ENCODE data around the gene CFAP100.

CFAP100 gene

GRCh38 chr3:126472277-126473006, 77.7 kb downstream of the CFAP100 start:
- TF ChIP-seq TAF1 (IDR thresholded peaks at IDR 0.05; ENCODE audit: borderline replicate concordance, insufficient read depth, low read length) (no peak), SIN3A (IDR thresholded peaks at IDR 0.05; ENCODE audit: borderline replicate concordance, insufficient read depth, low read length) (peak; percentile 74; the same call in 1 of the 2 replicates), POLR2AphosphoS5 (IDR thresholded peaks at IDR 0.05; ENCODE audit: low read depth, low read length) (no peak), FOXP2 (optimal IDR thresholded peaks at IDR 0.05; ENCODE audit: borderline replicate concordance, extremely low read depth, extremely low read length, insufficient read depth) (no peak)
- TF ChIP-seq, protein P1, sequence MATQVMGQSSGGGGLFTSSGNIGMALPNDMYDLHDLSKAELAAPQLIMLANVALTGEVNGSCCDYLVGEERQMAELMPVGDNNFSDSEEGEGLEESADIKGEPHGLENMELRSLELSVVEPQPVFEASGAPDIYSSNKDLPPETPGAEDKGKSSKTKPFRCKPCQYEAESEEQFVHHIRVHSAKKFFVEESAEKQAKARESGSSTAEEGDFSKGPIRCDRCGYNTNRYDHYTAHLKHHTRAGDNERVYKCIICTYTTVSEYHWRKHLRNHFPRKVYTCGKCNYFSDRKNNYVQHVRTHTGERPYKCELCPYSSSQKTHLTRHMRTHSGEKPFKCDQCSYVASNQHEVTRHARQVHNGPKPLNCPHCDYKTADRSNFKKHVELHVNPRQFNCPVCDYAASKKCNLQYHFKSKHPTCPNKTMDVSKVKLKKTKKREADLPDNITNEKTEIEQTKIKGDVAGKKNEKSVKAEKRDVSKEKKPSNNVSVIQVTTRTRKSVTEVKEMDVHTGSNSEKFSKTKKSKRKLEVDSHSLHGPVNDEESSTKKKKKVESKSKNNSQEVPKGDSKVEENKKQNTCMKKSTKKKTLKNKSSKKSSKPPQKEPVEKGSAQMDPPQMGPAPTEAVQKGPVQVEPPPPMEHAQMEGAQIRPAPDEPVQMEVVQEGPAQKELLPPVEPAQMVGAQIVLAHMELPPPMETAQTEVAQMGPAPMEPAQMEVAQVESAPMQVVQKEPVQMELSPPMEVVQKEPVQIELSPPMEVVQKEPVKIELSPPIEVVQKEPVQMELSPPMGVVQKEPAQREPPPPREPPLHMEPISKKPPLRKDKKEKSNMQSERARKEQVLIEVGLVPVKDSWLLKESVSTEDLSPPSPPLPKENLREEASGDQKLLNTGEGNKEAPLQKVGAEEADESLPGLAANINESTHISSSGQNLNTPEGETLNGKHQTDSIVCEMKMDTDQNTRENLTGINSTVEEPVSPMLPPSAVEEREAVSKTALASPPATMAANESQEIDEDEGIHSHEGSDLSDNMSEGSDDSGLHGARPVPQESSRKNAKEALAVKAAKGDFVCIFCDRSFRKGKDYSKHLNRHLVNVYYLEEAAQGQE (IDR thresholded peaks at IDR 0.05; ENCODE audit: insufficient read depth in 1 of 2, low read depth in 2 of 2, low read length in 2 of 2), result no peak

- TF ChIP-seq, protein P1 (IDR thresholded peaks at IDR 0.05; ENCODE audit: insufficient read depth in 1 of 2, low read depth in 2 of 2, low read length in 2 of 2), result no peak
- no peak for TF ChIP-seq SIN3A (IDR thresholded peaks at IDR 0.05; ENCODE audit: borderline replicate concordance, insufficient read depth, low read length)
- no peak for TF ChIP-seq POLR2AphosphoS5 (IDR thresholded peaks at IDR 0.05; ENCODE audit: low read depth, low read length)
- no peak for TF ChIP-seq TAF1 (IDR thresholded peaks at IDR 0.05; ENCODE audit: borderline replicate concordance, insufficient read depth, low read length)
- no peak for TF ChIP-seq FOXP2 (optimal IDR thresholded peaks at IDR 0.05; ENCODE audit: borderline replicate concordance, extremely low read depth, extremely low read length, insufficient read depth)
These were observed 78.8 kb downstream of the CFAP100 start for GRCh38 chr3:126473292-126474168.

GRCh38 chr3:126474498-126475412, 80.0 kb downstream of the CFAP100 start:
- no peak for TF ChIP-seq FOXP2 (optimal IDR thresholded peaks at IDR 0.05; ENCODE audit: borderline replicate concordance, extremely low read depth, extremely low read length, insufficient read depth)
- TF ChIP-seq TAF1 (IDR thresholded peaks at IDR 0.05; ENCODE audit: borderline replicate concordance, insufficient read depth, low read length), result no peak
- TF ChIP-seq, protein P1 (IDR thresholded peaks at IDR 0.05; ENCODE audit: insufficient read depth in 1 of 2, low read depth in 2 of 2, low read length in 2 of 2), result no peak
- no peak for TF ChIP-seq SIN3A (IDR thresholded peaks at IDR 0.05; ENCODE audit: borderline replicate concordance, insufficient read depth, low read length)
- TF ChIP-seq POLR2AphosphoS5 (IDR thresholded peaks at IDR 0.05; ENCODE audit: low read depth, low read length), result no peak

GRCh38 chr3:126475413-126476114, 80.9 kb downstream of the CFAP100 start, which contains the start of gene ZXDC:
Gene ZXDC, minus strand, starts transcription at chr3:126475891. Its CDS starts 26 bp downstream, at chr3:126475865.
- TF ChIP-seq POLR2AphosphoS5 (IDR thresholded peaks at IDR 0.05; ENCODE audit: low read depth, low read length) (no peak; the same call in 1 of the 2 replicates), FOXP2 (optimal IDR thresholded peaks at IDR 0.05; ENCODE audit: borderline replicate concordance, extremely low read depth, extremely low read length, insufficient read depth) (peak; percentile 66)
